Measurements from ENCODE around the gene RABL2B. TPM values are rescaled to one million over a fixed set of nuclear protein-coding genes. Genes with fewer than 3 reads are reported as not detected.

Gene RABL2B
- total RNA-seq, 6 experiments from 2014 or later, result 3.0 to 14.2 (median 9.5) TPM

DNA sequence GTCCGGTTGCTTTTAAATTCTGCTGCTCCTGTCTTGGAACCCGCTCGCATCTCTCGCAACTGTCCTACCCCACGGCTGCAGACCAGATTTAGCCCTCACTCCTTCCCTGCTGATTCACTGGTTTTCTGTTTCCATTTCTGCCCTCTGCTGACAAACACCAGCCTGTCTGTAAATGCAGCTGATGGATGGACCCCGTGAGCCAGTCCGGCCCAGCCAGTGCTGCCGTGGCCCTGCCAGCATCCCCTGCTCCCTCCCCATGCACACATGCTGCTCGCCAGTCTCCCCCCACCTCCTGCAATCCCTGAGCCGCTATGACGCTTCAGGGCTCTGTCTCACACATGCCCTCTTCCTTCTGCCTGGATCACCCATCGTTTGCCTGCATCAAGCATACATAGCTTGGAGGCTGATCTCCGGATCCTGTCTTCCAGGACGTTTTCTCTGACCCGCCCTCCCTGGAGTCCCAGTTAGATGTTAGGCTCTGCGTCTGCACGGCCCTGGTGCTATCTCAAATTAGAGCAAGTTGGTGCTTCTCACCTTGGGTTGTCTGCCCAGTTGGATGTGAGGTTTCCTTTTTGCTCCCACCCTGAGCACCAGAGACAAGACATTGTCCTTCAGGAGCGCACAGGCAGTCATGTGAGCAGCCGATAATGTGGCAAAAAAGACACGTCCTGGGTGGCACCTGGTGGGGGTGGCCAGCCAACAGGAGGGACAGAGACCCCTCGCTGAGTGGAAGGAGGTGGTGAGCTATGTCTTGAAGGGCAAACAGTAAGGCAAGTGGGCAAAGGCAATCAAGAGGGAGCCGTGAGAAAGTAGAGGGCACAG, 49.7 kb downstream of the RABL2B start:
- Histone ChIP-seq H3K9me3 (no peaks in the 10 kb centered on the region), H3K27ac (no peak overlapping the region), H3K4me1 (no peaks in the 10 kb centered on the region), H3K27me3 (no peaks in the 10 kb centered on the region), H3K36me3 (no peaks in the 10 kb centered on the region), H3K4me3 (no peak overlapping the region)
- DNase-seq (peak in 2 of 3 donors; percentile 42 to 51), ATAC-seq (peak in 2 of 4 donors; percentile 4 to 5)
- TF ChIP-seq POLR2A (IDR thresholded peaks at IDR 0.05) (no peak), CTCF (IDR thresholded peaks at IDR 0.05) (no peak)
- intact Hi-C loops (cut with DNase I), result no loop called here
- 57% methylated on average over 22 of the region's 22 CpGs for WGBS (ENCODE audit: insufficient coverage, low coverage, low lambda C conversion rate, missing lambda C conversion rate)

DNA sequence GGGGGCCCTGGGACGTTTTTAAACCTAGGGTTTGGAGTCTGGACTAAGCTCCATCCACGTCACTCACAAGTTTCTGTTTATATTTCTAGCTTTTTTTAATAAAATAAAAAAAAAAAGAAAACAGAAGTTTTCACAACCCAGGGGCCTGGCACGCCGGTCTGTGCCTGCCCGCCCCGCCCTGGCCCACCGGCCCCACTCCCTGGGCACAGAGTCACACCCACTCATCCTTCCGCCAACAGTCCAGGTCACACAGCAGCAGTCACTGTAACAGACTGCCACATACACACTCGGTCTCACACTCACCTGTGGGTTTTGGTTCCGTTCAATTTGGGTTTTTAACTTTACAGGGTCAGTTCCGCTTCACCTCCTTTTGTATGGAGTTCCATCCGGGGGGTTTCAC, 50.8 kb downstream of the RABL2B start:
- Histone ChIP-seq H3K27ac (no peak overlapping the region), H3K27me3 (no peaks in the 10 kb centered on the region), H3K36me3 (no peaks in the 10 kb centered on the region), H3K4me1 (no peaks in the 10 kb centered on the region), H3K4me3 (no peak overlapping the region), H3K9me3 (no peaks in the 10 kb centered on the region)
- intact Hi-C loops (cut with DNase I), result no loop called here
- no peak for ATAC-seq
- TF ChIP-seq CTCF (IDR thresholded peaks at IDR 0.05), result no peak
- no peak for TF ChIP-seq POLR2A (IDR thresholded peaks at IDR 0.05)
- 68% methylated on average over 12 of the region's 12 CpGs for WGBS (ENCODE audit: insufficient coverage, low coverage, low lambda C conversion rate, missing lambda C conversion rate)
- DNase-seq, result peak in 1 of 3 donors; percentile 37

DNA sequence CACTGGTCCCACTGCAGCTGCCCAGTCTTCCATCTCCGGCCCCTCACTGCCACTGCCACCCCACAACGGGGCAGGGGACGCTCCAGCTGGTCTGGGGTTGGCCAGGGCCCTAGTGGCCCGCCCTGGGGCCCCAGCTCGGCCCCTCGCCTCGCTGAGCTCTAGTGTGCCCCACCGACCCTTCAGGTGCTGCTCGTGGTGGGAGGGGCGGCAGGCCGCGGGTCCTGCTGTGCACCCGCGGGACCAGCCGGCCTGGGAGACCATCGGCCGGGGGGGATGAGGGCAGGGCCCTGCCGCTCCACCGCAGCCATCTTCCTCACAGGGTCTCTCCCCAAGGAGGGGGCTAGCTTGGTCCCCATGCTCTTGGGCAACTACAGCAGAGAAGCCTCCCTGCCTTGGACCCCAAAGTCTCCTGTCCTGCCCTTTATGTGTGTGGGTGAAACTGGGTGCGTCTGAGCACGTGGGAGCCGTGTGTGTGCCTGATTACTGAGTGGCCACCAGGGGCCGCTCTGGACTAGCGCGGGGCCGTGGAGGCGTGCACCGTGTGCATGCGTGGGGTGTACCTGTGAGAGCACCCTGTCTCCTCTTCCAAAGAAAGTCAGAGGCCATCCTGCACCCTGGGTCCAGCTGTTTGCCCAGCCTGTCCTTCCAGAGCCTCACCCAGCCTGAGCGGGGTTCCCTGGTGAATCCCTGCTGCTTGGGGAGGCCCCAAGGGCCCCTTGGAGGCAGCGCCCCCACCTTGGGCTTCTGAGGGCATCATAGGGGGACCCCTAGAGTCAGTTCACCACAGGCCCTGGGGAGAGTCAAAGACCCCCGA, 51.4 kb downstream of the RABL2B start:
- intact Hi-C loops (cut with DNase I), result no loop called here
- no peaks in the 10 kb centered on the region for H3K27me3 ChIP-seq
- TF ChIP-seq POLR2A (IDR thresholded peaks at IDR 0.05), result no peak
- peak; percentile 74 to 80 (median 78) for TF ChIP-seq CTCF (IDR thresholded peaks at IDR 0.05)

DNA sequence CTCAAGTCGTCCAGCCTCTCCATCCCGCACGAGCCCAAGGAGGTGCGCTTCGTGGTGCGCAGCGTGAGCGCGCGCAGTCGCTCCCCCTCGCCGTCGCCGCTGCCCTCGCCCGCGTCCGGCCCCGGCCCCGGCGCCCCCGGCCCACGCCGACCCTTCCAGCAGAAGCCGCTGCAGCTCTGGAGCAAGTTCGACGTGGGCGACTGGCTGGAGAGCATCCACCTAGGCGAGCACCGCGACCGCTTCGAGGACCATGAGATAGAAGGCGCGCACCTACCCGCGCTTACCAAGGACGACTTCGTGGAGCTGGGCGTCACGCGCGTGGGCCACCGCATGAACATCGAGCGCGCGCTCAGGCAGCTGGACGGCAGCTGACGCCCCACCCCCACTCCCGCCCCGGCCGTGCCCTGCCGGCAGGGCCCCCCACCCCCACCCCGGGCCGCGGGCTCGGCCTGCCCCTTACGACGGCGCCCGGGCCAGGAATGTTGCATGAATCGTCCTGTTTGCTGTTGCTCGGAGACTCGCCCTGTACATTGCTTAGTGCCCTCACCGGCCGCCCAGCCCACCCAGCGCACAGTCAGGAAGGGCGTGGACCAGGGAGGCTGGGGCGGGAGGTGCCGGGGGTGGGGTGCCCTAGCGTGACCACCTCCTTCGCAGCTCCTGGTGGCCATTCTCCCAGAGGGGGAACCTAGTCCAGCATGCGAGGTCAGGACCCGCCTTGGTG, 52.3 kb downstream of the RABL2B start:
- no peak overlapping the region for H3K27ac ChIP-seq
- DNase-seq, result peak in 2 of 3 donors; percentile 48 to 53
- ATAC-seq, result no peak

More for the DNA sequence above, 51.4 kb downstream of the RABL2B start:
- H3K4me3 ChIP-seq, result no peak overlapping the region
- DNase-seq (peak; percentile 57 to 64 (median 63)), ATAC-seq (peak; percentile 80 to 84 (median 82))
- no peaks in the 10 kb centered on the region for H3K9me3 ChIP-seq
- H3K4me1 ChIP-seq, result no peaks in the 10 kb centered on the region
- 11% methylated on average over 3 of the region's 32 CpGs for WGBS (ENCODE audit: insufficient coverage, low coverage, low lambda C conversion rate, missing lambda C conversion rate)
- no peak overlapping the region for H3K27ac ChIP-seq
- H3K36me3 ChIP-seq, result no peaks in the 10 kb centered on the region

More for the DNA sequence above, 52.3 kb downstream of the RABL2B start:
- WGBS (ENCODE audit: insufficient coverage, low coverage, low lambda C conversion rate, missing lambda C conversion rate), result 81% methylated on average over 16 of the region's 76 CpGs
- Histone ChIP-seq H3K36me3 (peaks cover 0 to 6% (median 0%) of the 10 kb centered on the region in 4 donors), H3K4me1 (no peaks in the 10 kb centered on the region), H3K9me3 (no peaks in the 10 kb centered on the region), H3K4me3 (no peak overlapping the region), H3K27me3 (no peaks in the 10 kb centered on the region)
- intact Hi-C loops (cut with DNase I), result no loop called here
- TF ChIP-seq POLR2A (IDR thresholded peaks at IDR 0.05) (no peak), CTCF (IDR thresholded peaks at IDR 0.05) (no peak)

Data from right lobe of liver (tissue), 6 donors.